ENCODE measurements around the gene SLC25A45.

Gene SLC25A45, protein sequence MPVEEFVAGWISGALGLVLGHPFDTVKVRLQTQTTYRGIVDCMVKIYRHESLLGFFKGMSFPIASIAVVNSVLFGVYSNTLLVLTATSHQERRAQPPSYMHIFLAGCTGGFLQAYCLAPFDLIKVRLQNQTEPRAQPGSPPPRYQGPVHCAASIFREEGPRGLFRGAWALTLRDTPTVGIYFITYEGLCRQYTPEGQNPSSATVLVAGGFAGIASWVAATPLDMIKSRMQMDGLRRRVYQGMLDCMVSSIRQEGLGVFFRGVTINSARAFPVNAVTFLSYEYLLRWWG

DNA sequence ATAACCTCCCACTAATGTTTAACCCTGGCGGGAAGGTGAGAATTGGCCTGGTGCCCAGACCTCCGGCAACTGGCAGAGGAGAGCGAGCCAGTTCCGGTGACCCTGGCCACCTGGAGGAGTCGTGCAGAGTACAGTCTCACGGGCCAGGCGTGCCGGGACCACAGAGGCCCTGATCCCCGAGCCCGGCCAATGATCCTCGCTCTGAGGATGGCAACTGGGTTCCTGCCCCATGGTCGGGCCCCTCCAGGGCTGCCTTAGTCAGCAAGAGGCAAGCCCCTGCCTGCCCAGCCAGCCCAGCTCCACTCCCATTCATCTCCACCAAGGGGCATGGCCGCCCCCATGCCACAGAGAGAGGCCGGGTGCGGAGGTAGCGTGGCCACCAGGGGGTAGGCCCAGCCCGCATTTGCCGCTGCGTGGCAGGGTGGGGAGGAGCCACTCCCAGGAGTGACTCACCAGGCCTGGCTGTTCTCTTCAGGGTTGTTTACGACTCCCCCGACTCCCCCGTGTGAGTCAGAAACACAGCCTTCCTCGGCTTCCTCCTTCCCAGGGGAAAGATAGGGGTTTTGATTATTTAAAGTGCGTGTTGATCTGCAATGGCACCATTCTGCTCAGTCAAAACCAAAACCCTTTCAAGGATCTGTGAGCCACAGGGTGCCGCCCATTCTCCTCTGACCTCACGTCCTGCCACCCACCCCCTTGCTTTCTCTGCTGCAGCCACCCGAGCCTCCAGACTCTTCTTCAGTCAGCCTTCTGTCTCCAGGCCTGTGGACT is at the start of gene SLC25A45:
Gene SLC25A45, minus strand, starts transcription at position 614 of the 771 bp plus-strand sequence. CDS start 695 bp downstream, outside the sequence.
- peak; percentile 94 for DNase-seq

DNA sequence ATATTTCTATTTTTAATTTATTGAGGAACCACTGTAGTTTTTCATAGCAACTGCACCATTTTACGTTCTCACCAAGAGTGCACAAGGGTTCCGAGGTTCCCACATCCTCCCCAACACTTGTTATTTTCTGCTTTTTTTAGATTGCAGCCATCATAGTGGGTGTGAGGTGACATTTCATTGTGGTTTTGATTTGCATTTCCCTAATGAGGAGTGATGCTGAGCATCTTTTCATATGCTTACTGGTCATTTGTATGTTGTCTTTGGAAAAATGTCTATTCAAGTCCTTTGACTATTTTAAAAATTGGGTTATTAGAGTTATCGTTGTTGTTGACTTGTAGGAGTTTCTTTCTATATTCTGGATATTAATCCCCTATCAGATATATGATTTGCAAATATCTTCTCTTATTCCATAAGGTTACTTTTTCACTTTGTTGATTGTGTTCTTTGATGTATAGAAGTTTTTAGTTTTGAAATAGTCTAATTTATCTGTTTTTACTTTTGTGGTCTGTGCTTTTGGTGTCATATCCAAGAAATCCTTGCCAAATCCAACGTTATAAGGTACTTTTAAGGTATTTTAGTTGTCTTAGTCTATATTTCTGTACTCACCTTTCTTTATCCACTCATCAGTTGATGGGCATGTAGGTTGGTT is 49.1 kb upstream of the SLC25A45 start:
- peak; percentile 56 for DNase-seq

DNA sequence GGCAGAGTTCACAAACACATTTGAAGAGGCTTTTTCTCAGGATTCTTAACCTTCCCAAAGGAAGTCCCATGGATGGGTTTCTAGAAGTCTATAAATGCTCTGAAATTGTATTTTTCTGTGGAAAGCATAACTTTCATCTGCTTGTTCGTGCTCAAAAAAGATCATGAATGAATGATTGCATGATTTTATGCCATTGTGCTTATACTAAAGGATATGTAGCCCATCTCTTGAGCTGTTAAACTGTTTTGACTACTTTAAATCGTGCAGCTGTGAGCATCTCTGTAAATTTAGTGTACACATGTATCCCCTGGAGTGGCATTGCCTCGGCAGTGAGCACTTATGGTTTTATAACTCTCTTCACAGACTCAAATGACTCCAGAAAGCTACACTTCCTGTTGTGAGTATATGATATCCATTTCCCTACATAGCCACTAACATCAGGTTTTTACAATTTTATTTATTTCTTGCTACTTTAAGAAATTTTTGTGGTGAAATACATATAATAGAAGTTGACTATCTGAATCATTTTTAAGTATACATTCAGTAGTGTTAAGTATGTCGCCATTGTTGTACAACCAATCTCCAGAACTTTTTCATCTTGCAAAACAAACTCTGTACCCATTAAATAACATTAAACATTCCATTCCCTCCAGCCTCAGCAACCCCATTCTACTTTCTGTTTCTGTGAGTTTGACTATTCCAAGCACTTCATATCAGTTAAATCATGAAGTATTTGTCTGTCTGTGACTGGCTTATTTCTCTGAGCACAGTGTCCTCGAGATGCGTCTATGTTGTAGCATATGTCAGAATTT is 48.2 kb upstream of the SLC25A45 start:
- peak; percentile 54 for DNase-seq

DNA sequence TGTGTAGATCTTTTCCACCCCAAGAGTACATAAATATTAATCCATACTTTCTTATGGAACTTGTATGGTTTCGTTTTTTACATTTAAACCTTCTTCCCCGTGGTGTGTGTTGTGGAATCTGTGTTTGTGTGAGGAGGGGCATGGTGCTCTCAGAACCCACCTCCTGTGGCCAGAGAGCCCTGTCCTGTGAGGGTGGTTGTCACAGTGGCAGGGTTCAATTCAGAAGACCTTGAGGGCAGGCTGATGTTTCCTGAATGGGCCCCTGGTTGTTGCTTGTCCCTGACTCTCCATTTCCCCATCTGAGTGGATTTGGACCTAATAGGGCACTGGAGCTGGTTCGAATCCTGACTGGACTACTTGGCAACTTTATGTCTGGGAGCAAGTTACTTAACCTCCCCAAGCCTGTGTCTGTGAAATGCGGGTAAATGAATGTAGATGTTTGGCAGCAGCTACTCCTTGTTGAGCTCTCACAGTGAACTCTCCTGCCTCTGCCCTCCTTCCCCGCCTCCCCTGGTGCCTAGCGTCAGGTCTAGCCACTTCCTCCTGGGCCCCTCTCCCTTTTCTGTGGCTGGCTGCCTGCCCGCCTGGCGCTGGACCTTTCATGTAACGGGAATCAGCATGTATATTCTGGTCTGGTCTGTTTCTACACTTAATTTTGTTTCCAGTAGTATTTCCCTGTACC is 47.4 kb upstream of the SLC25A45 start:
- DNase-seq: peak; percentile 73

DNA sequence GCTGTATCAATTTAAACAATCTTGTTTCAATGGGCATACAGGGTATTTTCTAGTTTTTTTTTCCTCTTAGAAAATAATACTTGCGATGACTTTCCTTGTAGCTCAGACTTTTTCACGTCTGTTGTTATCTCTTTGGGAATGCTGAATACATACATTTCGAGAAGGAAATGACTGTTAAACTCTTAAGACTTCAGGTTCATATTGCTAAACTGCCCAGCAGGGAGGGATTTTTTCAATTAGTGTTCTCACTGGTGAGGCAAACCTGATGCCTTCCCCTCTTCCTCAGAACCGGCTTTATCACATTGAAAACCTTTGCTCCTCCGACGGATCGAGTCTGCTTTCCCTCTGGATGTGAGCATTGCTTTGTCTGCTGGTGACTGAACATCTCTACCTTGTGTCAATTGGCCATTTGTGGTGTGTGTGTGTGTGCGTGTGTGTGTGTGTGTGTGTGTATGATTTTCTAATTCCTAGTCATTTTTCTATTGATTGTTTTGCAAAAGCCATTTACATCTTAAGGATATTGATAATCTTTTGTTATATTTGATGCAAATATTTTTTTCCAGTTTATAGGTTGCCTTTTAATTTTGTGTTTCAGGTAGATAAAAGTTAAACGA is 46.7 kb upstream of the SLC25A45 start:
- DNase-seq: peak; percentile 64

DNA sequence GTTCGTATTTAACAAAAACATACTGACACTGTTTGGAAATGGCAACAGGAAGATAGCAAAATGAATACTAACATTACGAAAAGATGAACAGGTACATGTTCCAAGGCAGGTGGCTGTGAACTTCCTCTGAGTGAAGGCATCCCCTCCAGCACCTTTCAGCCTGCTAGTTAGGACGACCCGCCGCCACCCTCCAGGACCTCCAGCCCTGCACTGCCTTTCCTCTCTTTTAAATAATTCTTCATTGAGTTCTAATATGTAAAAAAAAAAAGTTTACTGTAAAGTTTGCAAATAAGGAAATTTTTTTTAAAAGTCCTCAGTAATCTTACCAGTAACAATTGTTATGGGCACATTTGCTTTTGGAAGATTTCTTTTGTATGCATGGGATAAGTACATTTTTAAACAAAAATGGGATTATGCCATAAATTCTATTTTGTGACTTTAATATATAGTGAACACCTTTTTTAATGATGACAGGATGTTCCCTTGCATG is 46.2 kb upstream of the SLC25A45 start:
- peak; percentile 62 for DNase-seq

DNA sequence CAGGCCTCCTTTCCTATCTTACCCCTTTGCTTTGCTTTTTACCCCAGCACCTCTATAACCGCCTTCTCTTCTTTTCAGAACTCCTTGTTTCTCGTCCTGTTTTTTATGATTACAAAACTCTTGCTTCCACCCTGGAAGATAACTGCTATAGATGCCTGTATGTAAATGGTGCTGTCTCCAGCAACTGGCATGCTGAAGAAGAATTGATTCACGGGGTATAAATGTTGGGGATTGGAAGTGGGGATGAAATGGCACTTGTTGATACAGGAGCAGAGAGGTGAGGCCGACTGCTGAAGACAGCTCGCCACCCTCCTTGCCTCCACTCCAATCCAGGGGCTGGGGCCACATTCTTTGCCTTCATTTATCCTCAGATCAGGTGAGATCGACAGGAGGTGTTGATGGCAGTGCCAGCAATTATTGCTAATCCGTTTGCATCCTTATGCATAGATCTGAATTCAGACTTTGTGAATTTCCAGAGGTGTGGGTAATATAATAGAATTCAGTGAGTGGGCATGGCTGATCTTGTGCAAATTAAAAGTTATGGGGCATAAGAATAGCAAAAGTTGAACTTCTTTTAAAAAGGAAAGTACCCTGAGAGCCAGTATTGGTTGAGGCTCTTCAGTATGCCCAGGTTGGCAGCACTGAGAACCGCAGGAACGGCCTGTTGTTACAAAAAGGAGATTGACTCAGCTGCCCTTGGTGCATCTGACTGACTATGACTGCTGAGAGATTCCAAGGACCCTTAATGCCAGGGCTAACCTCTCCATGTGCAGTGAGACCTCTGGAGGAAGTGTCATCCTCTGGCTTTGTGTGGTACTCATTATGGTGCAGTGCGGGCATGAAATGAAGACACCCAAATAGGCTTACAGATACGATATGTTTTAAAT is 45.5 kb upstream of the SLC25A45 start:
- peak; percentile 72 for DNase-seq

DNA sequence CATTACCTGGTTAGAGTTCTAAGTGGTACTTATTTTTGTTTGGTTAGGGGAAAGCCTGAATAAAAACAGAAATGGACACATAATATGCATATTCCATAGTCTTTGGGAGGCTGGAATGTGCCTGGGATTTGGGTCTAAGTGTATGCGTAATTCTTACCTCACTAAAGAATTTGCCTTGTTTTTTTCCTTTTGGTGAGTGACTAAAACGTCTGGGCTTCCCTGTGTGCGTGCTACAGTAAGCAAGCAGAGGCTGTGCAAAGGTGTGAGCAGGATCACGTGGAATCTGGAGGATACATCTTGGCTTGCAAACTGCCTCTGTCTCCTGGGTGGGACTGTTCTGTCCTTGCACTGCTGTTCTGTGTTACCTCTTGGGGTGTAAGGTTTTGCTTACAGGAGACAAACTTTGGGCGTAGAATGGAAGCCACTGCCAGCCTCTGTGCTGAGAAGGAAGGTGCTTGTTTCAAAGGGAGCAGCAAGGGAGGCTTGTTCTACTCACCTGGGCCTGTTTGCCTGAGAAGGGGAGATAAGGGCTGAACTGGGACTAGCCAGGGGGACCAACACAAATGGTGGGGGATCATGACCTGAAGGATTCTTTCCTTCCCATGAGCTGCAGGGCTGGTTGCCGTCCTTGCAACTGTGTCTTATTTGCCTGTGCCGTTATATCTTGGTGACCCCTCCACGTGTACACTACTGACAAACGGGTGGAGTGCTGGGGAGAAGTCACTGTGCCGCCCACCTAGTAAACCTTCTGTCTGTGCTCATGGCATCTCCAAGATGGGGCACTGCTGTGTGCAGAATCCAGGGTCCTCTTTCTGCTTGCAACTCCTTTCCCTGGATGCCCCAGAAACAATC is 44.6 kb upstream of the SLC25A45 start:
- peak; percentile 77 for DNase-seq

DNA sequence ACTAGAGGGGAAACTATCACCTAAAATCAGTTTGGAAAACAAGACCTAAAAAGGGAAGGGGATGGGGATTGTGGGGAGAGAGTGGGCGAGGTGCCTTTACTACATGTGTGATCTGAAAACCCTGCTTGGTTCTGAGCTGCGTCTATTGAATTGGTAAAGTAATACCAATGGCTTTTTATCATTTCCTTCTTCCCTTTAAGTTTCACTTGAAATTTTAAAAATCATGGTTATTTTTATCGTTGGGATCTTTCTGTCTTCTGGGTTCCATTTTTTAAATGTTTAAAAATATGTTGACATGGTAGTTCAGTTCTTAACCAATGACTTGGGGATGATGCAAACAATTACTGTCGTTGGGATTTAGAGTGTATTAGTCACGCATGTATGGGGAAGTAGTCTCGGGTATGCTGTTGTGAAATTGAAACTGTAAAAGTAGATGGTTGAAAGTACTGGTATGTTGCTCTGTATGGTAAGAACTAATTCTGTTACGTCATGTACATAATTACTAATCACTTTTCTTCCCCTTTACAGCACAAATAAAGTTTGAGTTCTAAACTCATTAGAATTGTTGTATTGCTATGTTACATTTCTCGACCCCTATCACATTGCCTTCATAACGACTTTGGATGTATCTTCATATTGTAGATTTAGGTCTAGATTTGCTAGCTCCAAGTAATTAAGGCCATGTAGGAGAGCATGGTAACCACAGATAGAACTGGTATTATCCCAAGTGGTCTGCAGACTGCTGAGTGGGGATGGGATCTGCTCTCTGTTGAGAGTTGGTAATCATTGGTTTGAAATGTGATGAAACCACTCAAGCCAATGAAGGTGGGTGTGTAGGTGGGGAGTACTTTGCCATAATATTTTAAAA is 43.8 kb upstream of the SLC25A45 start:
- peak; percentile 62 for DNase-seq

DNA sequence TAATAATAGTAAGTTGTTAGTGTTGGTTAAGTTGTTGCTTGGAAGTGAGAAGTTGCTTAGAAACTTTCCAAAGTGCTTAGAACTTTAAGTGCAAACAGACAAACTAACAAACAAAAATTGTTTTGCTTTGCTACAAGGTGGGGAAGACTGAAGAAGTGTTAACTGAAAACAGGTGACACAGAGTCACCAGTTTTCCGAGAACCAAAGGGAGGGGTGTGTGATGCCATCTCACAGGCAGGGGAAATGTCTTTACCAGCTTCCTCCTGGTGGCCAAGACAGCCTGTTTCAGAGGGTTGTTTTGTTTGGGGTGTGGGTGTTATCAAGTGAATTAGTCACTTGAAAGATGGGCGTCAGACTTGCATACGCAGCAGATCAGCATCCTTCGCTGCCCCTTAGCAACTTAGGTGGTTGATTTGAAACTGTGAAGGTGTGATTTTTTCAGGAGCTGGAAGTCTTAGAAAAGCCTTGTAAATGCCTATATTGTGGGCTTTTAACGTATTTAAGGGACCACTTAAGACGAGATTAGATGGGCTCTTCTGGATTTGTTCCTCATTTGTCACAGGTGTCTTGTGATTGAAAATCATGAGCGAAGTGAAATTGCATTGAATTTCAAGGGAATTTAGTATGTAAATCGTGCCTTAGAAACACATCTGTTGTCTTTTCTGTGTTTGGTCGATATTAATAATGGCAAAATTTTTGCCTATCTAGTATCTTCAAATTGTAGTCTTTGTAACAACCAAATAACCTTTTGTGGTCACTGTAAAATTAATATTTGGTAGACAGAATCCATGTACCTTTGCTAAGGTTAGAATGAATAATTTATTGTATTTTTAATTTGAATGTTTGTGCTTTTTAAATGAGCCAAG is 42.9 kb upstream of the SLC25A45 start:
- DNase-seq: peak; percentile 86

DNA sequence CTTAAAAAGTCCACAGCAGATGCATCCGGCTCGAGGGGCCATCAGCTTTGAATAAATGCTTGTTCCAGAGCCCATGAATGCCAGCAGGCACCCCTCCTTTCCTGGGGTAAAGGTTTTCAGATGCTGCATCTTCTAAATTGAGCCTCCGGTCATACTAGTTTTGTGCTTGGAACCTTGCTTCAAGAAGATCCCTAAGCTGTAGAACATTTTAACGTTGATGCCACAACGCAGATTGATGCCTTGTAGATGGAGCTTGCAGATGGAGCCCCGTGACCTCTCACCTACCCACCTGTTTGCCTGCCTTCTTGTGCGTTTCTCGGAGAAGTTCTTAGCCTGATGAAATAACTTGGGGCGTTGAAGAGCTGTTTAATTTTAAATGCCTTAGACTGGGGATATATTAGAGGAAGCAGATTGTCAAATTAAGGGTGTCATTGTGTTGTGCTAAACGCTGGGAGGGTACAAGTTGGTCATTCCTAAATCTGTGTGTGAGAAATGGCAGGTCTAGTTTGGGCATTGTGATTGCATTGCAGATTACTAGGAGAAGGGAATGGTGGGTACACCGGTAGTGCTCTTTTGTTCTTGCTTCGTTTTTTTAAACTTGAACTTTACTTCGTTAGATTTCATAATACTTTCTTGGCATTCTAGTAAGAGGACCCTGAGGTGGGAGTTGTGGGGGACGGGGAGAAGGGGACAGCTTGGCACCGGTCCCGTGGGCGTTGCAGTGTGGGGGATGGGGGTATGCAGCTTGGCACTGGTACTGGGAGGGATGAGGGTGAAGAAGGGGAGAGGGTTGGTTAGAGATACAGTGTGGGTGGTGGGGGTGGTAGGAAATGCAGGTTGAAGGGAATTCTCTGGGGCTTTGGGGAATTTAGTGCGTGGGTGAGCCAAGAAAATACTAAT is 42.0 kb upstream of the SLC25A45 start:
- peak; percentile 86 for DNase-seq

DNA sequence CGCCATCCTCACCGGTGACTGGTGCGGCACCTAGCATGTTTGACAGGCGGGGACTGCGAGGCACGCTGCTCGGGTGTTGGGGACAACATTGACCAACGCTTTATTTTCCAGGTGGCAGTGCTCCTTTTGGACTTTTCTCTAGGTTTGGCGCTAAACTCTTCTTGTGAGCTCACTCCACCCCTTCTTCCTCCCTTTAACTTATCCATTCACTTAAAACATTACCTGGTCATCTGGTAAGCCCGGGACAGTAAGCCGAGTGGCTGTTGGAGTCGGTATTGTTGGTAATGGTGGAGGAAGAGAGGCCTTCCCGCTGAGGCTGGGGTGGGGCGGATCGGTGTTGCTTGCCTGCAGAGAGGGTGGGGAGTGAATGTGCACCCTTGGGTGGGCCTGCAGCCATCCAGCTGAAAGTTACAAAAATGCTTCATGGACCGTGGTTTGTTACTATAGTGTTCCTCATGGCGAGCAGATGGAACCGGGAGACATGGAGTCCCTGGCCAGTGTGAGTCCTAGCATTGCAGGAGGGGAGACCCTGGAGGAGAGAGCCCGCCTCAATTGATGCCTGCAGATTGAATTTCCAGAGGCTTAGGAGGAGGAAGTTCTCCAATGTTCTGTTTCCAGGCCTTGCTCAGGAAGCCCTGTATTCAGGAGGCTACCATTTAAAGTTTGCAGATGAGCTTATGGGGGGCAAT is 41.2 kb upstream of the SLC25A45 start:
- DNase-seq: peak; percentile 80

DNA sequence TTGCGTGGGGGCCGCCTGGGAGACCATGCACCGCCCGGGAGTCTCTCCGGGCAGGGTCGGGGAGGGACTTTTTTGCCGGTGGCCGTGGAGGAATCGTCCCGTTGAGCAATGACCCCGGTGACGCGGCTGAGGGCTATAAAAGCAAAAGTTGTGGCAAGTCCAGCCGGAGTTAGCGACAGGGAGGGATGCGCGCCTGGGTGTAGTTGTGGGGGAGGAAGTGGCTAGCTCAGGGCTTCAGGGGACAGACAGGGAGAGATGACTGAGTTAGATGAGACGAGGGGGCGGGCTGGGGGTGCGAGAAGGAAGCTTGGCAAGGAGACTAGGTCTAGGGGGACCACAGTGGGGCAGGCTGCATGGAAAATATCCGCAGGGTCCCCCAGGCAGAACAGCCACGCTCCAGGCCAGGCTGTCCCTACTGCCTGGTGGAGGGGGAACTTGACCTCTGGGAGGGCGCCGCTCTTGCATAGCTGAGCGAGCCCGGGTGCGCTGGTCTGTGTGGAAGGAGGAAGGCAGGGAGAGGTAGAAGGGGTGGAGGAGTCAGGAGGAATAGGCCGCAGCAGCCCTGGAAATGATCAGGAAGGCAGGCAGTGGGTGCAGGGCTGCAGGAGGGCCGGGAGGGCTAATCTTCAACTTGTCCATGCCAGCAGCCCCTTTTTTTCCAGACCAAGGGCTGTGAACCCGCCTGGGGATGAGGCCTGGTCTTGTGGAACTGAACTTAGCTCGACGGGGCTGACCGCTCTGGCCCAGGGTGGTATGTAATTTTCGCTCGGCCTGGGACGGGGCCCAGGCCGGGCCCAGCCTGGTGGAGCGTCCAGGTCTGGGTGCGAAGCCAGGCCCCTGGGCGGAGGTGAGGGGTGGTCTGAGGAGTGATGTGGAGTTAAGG is 40.4 kb upstream of the SLC25A45 start, which contains the start of gene NEAT1:
Gene NEAT1, plus strand, starts transcription at position 166 of the 883 bp plus-strand sequence.
- DNase-seq: peak; percentile 99

DNA sequence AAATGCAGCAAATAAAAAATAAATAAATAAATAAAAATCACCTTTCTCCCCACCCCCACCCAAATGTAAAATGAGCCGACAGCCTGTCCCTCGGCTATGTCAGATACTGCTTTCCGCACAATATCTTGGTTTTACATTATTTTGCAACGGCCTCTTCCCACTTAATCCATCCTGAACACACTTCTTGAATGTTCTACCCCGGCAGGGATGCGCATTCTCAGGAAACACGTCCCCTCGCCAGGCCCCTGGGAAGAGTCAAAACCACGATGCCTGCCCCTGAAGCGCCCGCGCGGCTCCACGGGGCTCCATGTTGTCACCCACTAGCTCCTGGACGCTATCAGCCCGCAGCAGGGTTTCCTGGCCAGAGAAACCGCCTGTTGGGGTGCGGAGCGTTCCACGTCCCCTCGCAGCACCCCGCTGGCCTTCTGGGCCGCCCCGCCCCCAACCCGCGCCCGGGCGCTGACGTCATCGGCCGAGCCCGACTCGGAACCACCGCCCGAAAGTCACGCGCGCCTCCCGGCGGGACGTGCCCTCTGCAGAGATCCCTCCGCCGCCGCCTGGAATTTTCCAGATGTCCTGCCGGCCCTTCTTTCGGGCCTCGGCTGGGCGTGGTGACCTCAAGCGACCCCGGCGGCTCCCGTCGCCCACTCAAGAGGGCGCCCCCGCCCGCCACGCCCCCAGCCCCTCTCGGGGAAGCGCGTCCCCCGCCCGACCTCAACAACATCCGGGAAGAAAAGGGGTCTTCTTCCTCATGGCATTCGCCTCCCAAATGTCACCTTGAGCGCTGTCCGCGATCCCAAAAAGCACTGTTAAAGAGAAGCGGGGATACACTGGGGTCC is 39.6 kb upstream of the SLC25A45 start:
- peak; percentile 98 for DNase-seq

All from activated CD8-positive, alpha-beta memory T cell treated with anti-CD3 and anti-CD28 coated beads for 24 hours (primary cell).